PC-3 (cell line): Measurements from ENCODE around the gene SRR. TPM values are rescaled to one million over a fixed set of nuclear protein-coding genes. Genes with fewer than 3 reads are reported as not detected.

Source experiments
- ATAC-seq: fragments of 200-7000 bp; cut with Tn5 transposase; 2 replicates; pipeline ENCODE4 v1.9.1; 2020; ENCODE audit warnings: mild to moderate bottlenecking, moderate library complexity
- BruUV-seq: library from RNA; stranded (reverse); fragments of 400-500 nt; replicated peaks from 2 replicates; lab custom pipeline; 2021; lab: Mats Ljungman, UMichigan
- CTCF ChIA-PET: fragments of 300-600 bp; sonication (Branson Sonifier 250); formaldehyde crosslinking; loops from one replicate; lab custom pipeline; 2022; ENCODE audit warnings: antibody characterized with exemption; lab: Charles Lee
- POLR2A ChIA-PET: fragments of 300-600 bp; sonication (Branson Sonifier 250); formaldehyde crosslinking; loops from one replicate; lab custom pipeline; 2022; ENCODE audit warnings: antibody characterized with exemption; ENCODE audit not compliant: unreplicated experiment; lab: Charles Lee
- DNase-seq: peaks from one replicate; pipeline ENCODE4 v3.0.0-alpha.2; 2015
- H2AFZ ChIP-seq: fragments of 300-600 bp; sonication (generic); 2 replicates; pipeline ENCODE4 v1.6.0; 2016; ENCODE audit warnings: antibody characterized with exemption, low read length
- H3F3A ChIP-seq: fragments of 300-600 bp; sonication (generic); one replicate; pipeline ENCODE4 v1.6.0; 2017; ENCODE audit warnings: antibody characterized with exemption, low read length, control low read depth, mild to moderate bottlenecking; ENCODE audit not compliant: unreplicated experiment
- H3K27ac ChIP-seq: fragments of 300-600 bp; sonication (generic); 2 replicates; pipeline ENCODE4 v1.5.1; 2016; ENCODE audit warnings: mild to moderate bottlenecking, low read length
- H3K27me3 ChIP-seq: fragments of 300-600 bp; sonication (generic); 2 replicates; pipeline ENCODE4 v1.6.1; 2016; ENCODE audit warnings: low read length, mixed read lengths
- H3K36me3 ChIP-seq: fragments of 300-600 bp; sonication (generic); 2 replicates; pipeline ENCODE4 v1.6.1; 2016; ENCODE audit warnings: low read depth, mixed run types, low read length, mixed read lengths
- H3K4me1 ChIP-seq: fragments of 300-600 bp; sonication (generic); 2 replicates; pipeline ENCODE4 v1.5.1; 2016; ENCODE audit warnings: low read length; ENCODE audit not compliant: insufficient read depth
- H3K4me2 ChIP-seq: fragments of 300-600 bp; sonication (generic); 2 replicates; pipeline ENCODE4 v1.6.0; 2016; ENCODE audit warnings: low read length
- H3K4me3 ChIP-seq: fragments of 300-600 bp; sonication (generic); 2 replicates; pipeline ENCODE4 v1.5.1; 2016; ENCODE audit warnings: mild to moderate bottlenecking, low read length, mixed read lengths
- H3K79me2 ChIP-seq: fragments of 300-600 bp; sonication (generic); 2 replicates; pipeline ENCODE4 v1.6.1; 2017; ENCODE audit warnings: low read length, mixed read lengths
- H3K9ac ChIP-seq: fragments of 300-600 bp; sonication (generic); 2 replicates; pipeline ENCODE4 v1.6.0; 2016; ENCODE audit warnings: mild to moderate bottlenecking, low read length
- H3K9me2 ChIP-seq: fragments of 300-600 bp; sonication (generic); replicated peaks from 2 replicates; pipeline ENCODE4 v1.6.1; 2016; ENCODE audit warnings: mixed run types, low read length, mixed read lengths
- H3K9me3 ChIP-seq: fragments of 300-600 bp; sonication (generic); 2 replicates; pipeline ENCODE4 v1.6.1; 2016; ENCODE audit warnings: low read length, mixed read lengths
- H4K20me1 ChIP-seq: fragments of 300-600 bp; sonication (generic); 2 replicates; pipeline ENCODE4 v1.6.1; 2016; ENCODE audit warnings: low read length, mixed read lengths
- EZH2 ChIP-seq: fragments of 300-600 bp; sonication (generic); IDR thresholded peaks from one replicate; pipeline ENCODE4 v1.6.1; 2017; ENCODE audit warnings: antibody characterized with exemption, mild to moderate bottlenecking, low read length; ENCODE audit not compliant: unreplicated experiment
- EZH2phosphoT487 ChIP-seq: fragments of 300-600 bp; sonication (generic); IDR thresholded peaks from 2 replicates; pipeline ENCODE4 v1.6.1; 2018; ENCODE audit warnings: mild to moderate bottlenecking, antibody characterized with exemption, low read length, borderline replicate concordance
- intact Hi-C: fragments of 100-400 bp; cut with micrococcal nuclease; formaldehyde crosslinking; loops from 2 replicates; pipeline ENCODE4 v1.9.0; 2023
- total RNA-seq: library from RNA; depleted of rRNA; stranded (reverse); fragments of >200 nt; gene quantifications from 2 replicates; pipeline ENCODE4 v1.2.3, GENCODE V29; 2014
- TF ChIP-seq, protein P1 (sequence below): fragments of 300-600 bp; sonication (generic); conservative IDR thresholded peaks from 2 replicates; pipeline ENCODE4 v1.5.1; 2017; ENCODE audit warnings: antibody characterized with exemption, low read depth, mild to moderate bottlenecking, low read length

The SRR gene
- total RNA-seq, 1 experiment from 2014 or later = 12.0 TPM

DNA sequence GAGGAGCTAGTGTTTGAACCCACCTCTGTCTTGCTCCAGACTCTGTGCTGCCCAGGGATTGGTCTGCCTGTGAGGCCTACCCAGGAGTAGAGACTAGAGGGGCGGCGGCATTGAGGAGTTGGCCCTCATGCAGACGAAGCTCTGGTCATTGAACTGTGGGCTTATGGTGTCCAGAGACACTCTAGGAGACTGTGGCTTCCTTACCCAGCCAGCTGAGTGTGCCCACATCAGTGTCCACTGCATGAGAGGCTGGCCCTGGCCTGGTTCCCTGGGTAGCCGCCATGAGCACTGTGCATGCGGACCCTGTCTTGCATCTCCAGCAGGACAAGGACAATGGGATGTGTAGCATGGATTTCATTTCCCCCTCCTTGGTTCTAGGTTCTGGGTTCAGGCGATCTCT, 47.5 kb downstream of the SRR start:
- Histone ChIP-seq H3K9me2 (no peaks in the 10 kb centered on the region), H3K4me1 (peaks cover 22% of the 10 kb centered on the region; the same call in 1 of the 2 replicates), H3F3A (no peaks in the 10 kb centered on the region), H3K4me3 (no peak overlapping the region), H2AFZ (no peak overlapping the region), H3K27ac (no peak overlapping the region), H3K79me2 (no peaks in the 10 kb centered on the region), H4K20me1 (no peaks in the 10 kb centered on the region), H3K9me3 (no peaks in the 10 kb centered on the region), H3K9ac (no peak overlapping the region), H3K4me2 (no peak overlapping the region), H3K36me3 (no peaks in the 10 kb centered on the region), H3K27me3 (no peaks in the 10 kb centered on the region)
- CTCF ChIA-PET = no interaction called here
- DNase-seq (no peak), ATAC-seq (no peak)
- TF ChIP-seq, protein P1, sequence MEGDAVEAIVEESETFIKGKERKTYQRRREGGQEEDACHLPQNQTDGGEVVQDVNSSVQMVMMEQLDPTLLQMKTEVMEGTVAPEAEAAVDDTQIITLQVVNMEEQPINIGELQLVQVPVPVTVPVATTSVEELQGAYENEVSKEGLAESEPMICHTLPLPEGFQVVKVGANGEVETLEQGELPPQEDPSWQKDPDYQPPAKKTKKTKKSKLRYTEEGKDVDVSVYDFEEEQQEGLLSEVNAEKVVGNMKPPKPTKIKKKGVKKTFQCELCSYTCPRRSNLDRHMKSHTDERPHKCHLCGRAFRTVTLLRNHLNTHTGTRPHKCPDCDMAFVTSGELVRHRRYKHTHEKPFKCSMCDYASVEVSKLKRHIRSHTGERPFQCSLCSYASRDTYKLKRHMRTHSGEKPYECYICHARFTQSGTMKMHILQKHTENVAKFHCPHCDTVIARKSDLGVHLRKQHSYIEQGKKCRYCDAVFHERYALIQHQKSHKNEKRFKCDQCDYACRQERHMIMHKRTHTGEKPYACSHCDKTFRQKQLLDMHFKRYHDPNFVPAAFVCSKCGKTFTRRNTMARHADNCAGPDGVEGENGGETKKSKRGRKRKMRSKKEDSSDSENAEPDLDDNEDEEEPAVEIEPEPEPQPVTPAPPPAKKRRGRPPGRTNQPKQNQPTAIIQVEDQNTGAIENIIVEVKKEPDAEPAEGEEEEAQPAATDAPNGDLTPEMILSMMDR = no peak
- TF ChIP-seq EZH2phosphoT487 = no peak
- TF ChIP-seq EZH2 = no peak
- POLR2A ChIA-PET = no interaction called here
- intact Hi-C loops = no loop called here
- no TSS peak for BruUV-seq

DNA sequence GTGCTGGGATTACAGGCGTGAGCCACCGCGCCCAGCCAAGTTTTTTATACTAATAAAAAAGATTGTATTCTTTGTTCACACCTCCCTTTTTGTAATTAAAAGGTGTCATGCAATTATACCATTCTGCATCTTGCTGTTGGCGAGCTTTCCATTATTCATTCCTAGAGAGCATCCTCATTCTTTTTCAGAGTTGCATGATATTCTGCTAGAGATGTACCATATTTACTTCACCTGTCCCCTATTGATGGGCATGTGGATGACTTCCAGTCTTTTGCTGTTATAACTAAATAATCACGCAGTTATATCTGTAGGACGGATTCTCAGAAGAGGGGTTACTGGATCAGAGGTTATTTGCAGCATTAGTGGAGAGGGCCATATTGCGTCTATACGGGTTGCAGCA, 50.6 kb downstream of the SRR start:
- no peak overlapping the region for H3K4me3 ChIP-seq
- no peak overlapping the region for H3K27ac ChIP-seq
- H3K36me3 ChIP-seq = no peaks in the 10 kb centered on the region
- no peak overlapping the region for H3K9ac ChIP-seq
- CTCF ChIA-PET = no interaction called here
- DNase-seq (no peak), ATAC-seq (no peak)
- POLR2A ChIA-PET = no interaction called here
- H3K4me2 ChIP-seq = no peak overlapping the region
- TF ChIP-seq, protein P1 = no peak
- no peak for TF ChIP-seq EZH2
- no peaks in the 10 kb centered on the region for H3K9me2 ChIP-seq
- H4K20me1 ChIP-seq = no peaks in the 10 kb centered on the region
- H3K4me1 ChIP-seq = peaks cover 17% of the 10 kb centered on the region
- H3F3A ChIP-seq = no peaks in the 10 kb centered on the region
- H2AFZ ChIP-seq = no peak overlapping the region
- no TSS peak for BruUV-seq
- H3K79me2 ChIP-seq = no peaks in the 10 kb centered on the region
- H3K27me3 ChIP-seq = no peaks in the 10 kb centered on the region
- intact Hi-C loops = no loop called here
- H3K9me3 ChIP-seq = no peaks in the 10 kb centered on the region

DNA sequence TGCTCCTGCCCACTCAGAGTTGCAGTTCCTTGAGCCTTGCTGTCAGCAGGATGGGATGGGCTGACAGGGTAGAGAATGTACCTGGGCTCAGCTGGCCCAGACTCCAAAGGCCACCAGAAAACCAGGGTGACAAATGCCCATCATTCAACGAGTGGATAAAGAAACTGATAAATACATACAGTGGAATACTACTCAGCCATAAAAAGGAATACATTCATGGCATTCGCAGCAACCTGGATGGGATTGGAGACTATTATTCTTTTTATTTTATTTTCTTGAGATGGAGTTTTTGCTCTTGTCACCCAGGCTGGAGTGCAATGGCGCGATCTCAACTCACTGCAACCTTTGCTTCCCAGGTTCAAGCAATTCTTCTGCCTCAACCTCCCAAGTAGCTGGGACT, 53.5 kb downstream of the SRR start:
- TF ChIP-seq EZH2phosphoT487 (no peak), EZH2 (no peak)
- TF ChIP-seq, protein P1 = no peak
- no peak for ATAC-seq
- H4K20me1 ChIP-seq = no peaks in the 10 kb centered on the region
- no peaks in the 10 kb centered on the region for H3F3A ChIP-seq
- intact Hi-C loops = no loop called here
- no peaks in the 10 kb centered on the region for H3K36me3 ChIP-seq
- no peak overlapping the region for H2AFZ ChIP-seq
- H3K4me2 ChIP-seq = no peak overlapping the region
- H3K9me2 ChIP-seq = no peaks in the 10 kb centered on the region
- H3K27ac ChIP-seq = no peak overlapping the region
- ChIA-PET CTCF (no interaction called here), POLR2A (no interaction called here)
- H3K4me1 ChIP-seq = peaks cover 24% of the 10 kb centered on the region
- H3K27me3 ChIP-seq = no peaks in the 10 kb centered on the region
- DNase-seq = no peak
- no peak overlapping the region for H3K9ac ChIP-seq
- no peaks in the 10 kb centered on the region for H3K9me3 ChIP-seq
- H3K79me2 ChIP-seq = no peaks in the 10 kb centered on the region
- BruUV-seq = no TSS peak
- no peak overlapping the region for H3K4me3 ChIP-seq
